Psoas muscle (tissue), 8 donors: ENCODE data around the gene ABCC6. TPM values are rescaled to one million over a fixed set of nuclear protein-coding genes. Genes with fewer than 3 reads are reported as not detected.

Experiments
- ATAC-seq, 4 donors: fragments of 200-7000 bp; cut with Tn5 transposase; one replicate each; pipeline ENCODE4 v1.9.1; 2020; ENCODE audit warnings: moderate library complexity in 3 of 4, mild to moderate bottlenecking in 2 of 4
- DNase-seq, 2 donors: peaks; one replicate each; pipeline ENCODE4 v3.0.0-alpha.2; 2020
- H3K27ac ChIP-seq: fragments of 200-600 bp; one replicate; pipeline ENCODE4 v1.8.0; 2022
- H3K27me3 ChIP-seq, 3 donors: fragments of 200-600 bp in 1 of 3; one replicate each; pipeline versions ENCODE4 v1.6.1 to v1.8.0; 2013 to 2022; ENCODE audit warnings: low read length in 2 of 3, mild to moderate bottlenecking in 2 of 3, moderate library complexity in 1 of 3; ENCODE audit not compliant: insufficient read depth in 3 of 3
- H3K36me3 ChIP-seq, 2 donors: fragments of 200-600 bp in 1 of 2; one replicate each; pipeline versions ENCODE4 v1.6.1 to v1.8.0; 2013 to 2022; ENCODE audit warnings: low read depth in 1 of 2, mild to moderate bottlenecking in 1 of 2, moderate library complexity in 1 of 2; ENCODE audit not compliant: insufficient read depth in 1 of 2
- H3K4me1 ChIP-seq: fragments of 200-600 bp; one replicate; pipeline ENCODE4 v1.8.0; 2022
- H3K4me3 ChIP-seq: fragments of 200-600 bp; one replicate; pipeline ENCODE4 v1.8.0; 2022; ENCODE audit warnings: mild to moderate bottlenecking
- H3K9me3 ChIP-seq: fragments of 200-600 bp; one replicate; pipeline ENCODE4 v1.8.0; 2022
- CTCF ChIP-seq: fragments of 200-600 bp; IDR thresholded peaks from one replicate; pipeline ENCODE4 v1.8.0; 2022; ENCODE audit warnings: antibody characterized with exemption
- WGBS, 3 donors: extraction: QIAGEN DNeasy Blood & Tissue Kit; methylation state at CpG; one replicate each; pipeline versions ENCODE4 v1.1.6 to v1.1.7; 2013; 5-methylcytosine and 5-hydroxymethylcytosine counted together
- intact Hi-C, 2 donors: fragments of 100-400 bp; cut with DNase I; formaldehyde crosslinking; loops; one replicate each; pipeline versions ENCODE4 v1.11.0 to v1.14.2; 2022
- polyA plus RNA-seq, 3 donors: library from polyadenylated mRNA; stranded (reverse); fragments of 200-250 nt; gene quantifications; one replicate each; pipeline ENCODE4 v1.2.3, GENCODE V29; 2013
- total RNA-seq, 4 donors: library from RNA; stranded (reverse); fragmentation: NEBNext Ultra II Directional in 2 of 4; extraction: Animal tissue kit (Norgen Biotek cat#: 25700) in 2 of 4; gene quantifications; one replicate each; pipeline versions ENCODE4 v1.2.1 to v1.2.4, GENCODE V29; 2021 to 2023
- donor health status: healthy with polysubstance abuse.
- donor health status: DM: no; HTN: no; CAD: no; lungs with moderate emphysema.
- donor health status: Bipolar disorder and iron deficiency.
- donor health status: healthy.
- donor health status: DM: yes; HTN: yes; CAD: no.
- donor health status: DM: no; HTN: no; CAD: no.
- donor health status: DM: no; HTN: no; CAD: no.
- donor health status: DM: yes; HTN: yes; CAD: no.

Gene ABCC6
- total and polyA plus RNA-seq, 7 donors = 0.06 to 3.0 (median 0.32) TPM

- no peak overlapping the region for H3K27ac ChIP-seq
- DNase-seq (no peak), ATAC-seq (no peak)
- H3K4me1 ChIP-seq = no peaks in the 10 kb centered on the region
- intact Hi-C loops = no loop called here
- H3K27me3 ChIP-seq = no peaks in the 10 kb centered on the region
- peaks cover 2 to 58% of the 10 kb centered on the region in 2 donors for H3K36me3 ChIP-seq
- H3K9me3 ChIP-seq = no peaks in the 10 kb centered on the region
- TF ChIP-seq CTCF = no peak
- no peak overlapping the region for H3K4me3 ChIP-seq
- 90 to 93% (median 92%) methylated on average over 15 of the region's 15 CpGs for WGBS, 3 donors
Measured at GRCh38 chr16:16143038-16143763, 80.1 kb downstream of the ABCC6 start.

GRCh38 chr16:16141784-16142396 lies 81.4 kb downstream of the ABCC6 start:
- DNase-seq = no peak
- Histone ChIP-seq H3K27me3 (no peaks in the 10 kb centered on the region), H3K9me3 (no peaks in the 10 kb centered on the region), H3K27ac (no peak overlapping the region), H3K4me1 (no peaks in the 10 kb centered on the region), H3K36me3 (peaks cover 6 to 71% of the 10 kb centered on the region in 2 donors), H3K4me3 (no peak overlapping the region)
- no peak for ATAC-seq
- 67 to 84% (median 83%) methylated on average over 7 of the region's 7 CpGs for WGBS, 3 donors
- intact Hi-C loops = no loop called here
- no peak for TF ChIP-seq CTCF

- DNase-seq (no peak), ATAC-seq (no peak)
- H3K27me3 ChIP-seq = no peaks in the 10 kb centered on the region
- TF ChIP-seq CTCF = no peak
- no peak overlapping the region for H3K4me3 ChIP-seq
- WGBS, 3 donors = 96 to 99% (median 97%) methylated on average over 11 of the region's 11 CpGs
- no peaks in the 10 kb centered on the region for H3K4me1 ChIP-seq
- H3K36me3 ChIP-seq = peaks cover 13 to 79% of the 10 kb centered on the region in 2 donors
- H3K27ac ChIP-seq = no peak overlapping the region
- H3K9me3 ChIP-seq = no peaks in the 10 kb centered on the region
- intact Hi-C loops = no loop called here
Measured at GRCh38 chr16:16141141-16141540, 82.2 kb downstream of the ABCC6 start.

GRCh38 chr16:16140537-16140936 lies 82.8 kb downstream of the ABCC6 start:
- Histone ChIP-seq H3K4me1 (no peaks in the 10 kb centered on the region), H3K4me3 (no peak overlapping the region), H3K27ac (no peak overlapping the region), H3K36me3 (peaks cover 13 to 82% of the 10 kb centered on the region in 2 donors), H3K27me3 (no peaks in the 10 kb centered on the region), H3K9me3 (no peaks in the 10 kb centered on the region)
- TF ChIP-seq CTCF = no peak
- 90 to 96% (median 92%) methylated on average over 4 of the region's 4 CpGs for WGBS, 3 donors
- intact Hi-C loops = no loop called here
- no peak for DNase-seq
- no peak for ATAC-seq
